Embryonic facial prominence (tissue), 1 donor: ENCODE measurements around the gene ABCC1.

ENCODE experiments used
- DNase-seq: peaks from one replicate; pipeline ENCODE4 v3.0.0-alpha.2; 2016; ENCODE audit errors: extremely low spot score

Gene ABCC1

DNA sequence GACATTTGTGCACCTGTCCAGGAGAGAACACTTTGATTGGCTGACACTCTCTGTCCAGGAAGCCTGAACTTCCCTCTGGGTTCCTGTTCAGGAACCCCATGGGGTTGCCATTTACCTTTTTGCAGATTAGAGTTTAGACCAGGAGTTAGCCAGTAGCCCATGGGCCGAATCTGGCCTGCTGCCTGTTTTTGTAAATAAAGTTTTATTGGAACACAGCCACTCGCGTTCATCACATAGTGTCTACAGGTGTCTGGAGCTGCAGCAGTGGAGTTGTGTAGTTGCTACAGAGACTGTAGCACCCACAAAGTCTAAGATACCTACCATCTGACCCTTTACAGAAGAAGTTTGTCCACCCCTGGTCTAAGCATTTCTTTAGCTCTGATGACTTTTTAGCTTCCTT, 70.9 kb downstream of the ABCC1 start:
- DNase-seq: no peak

DNA sequence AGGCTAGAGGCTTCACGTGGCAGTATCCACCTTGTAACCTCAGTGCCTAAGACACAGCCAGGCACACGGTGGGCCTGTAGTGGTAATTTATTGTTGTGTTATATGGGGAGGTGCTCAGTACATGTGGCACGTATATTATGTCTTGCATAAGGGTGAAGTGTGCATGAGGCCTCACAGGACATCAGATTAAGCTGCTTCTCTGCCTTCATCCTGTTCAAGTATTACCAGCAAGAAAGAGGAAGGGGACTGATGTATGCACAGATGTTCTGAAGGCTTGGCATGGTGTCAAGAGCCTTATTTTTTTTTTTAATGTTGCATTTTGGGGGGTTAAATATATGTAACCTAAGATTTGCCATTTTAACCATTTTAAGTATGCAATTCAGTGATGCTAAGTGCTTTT, 71.6 kb downstream of the ABCC1 start:
- no peak for DNase-seq

DNA sequence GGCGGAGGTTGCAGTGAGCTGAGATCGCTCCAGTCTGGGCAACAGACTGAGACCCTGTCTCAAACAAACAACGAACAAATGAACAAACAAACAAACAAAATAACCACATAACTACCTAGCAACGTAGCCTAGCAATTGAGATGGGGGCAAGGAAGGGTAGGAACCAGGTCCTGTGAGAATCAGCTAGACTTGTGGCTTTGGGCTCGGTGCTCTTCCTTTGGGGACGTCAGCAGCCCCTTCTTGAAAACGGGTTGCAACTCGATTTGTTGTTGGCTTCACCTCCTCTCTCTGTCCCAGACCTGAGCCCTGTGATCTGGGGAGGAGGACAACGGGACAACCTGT, 72.2 kb downstream of the ABCC1 start:
- no peak for DNase-seq

DNA sequence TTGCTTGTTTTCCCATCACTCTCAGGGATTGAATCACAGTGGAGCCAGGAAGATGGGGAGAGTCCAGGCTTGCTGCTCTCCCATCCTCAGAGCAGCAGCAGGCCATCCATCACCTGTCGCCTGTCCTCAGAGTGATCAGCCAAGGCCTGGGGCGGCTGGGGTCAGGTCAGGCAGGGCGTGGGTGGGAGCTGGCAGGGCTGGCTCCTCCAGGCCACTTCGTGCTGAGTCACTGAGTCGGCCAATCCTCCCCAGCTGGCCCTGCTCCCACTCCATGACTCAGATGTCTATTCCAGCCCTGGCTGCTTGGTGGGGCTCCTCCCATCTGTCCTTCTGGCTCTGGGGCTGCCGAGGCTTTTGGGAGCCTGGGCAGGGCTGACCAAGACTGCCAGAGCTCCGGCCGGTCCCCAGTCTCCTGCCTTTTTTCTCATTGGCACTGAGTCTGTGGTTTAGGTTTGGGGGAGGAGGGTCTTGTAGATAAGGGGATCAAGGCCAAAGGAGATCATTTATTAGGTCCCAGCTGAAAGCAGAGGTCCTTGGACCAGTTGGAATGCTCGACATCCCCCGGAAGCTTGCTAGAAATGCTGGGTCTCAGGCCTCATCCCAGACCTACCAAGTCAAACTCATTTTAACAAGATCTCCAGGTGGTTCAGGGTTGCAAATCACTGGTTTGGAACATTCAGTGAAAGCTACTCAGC, 72.7 kb downstream of the ABCC1 start:
- DNase-seq: no peak

DNA sequence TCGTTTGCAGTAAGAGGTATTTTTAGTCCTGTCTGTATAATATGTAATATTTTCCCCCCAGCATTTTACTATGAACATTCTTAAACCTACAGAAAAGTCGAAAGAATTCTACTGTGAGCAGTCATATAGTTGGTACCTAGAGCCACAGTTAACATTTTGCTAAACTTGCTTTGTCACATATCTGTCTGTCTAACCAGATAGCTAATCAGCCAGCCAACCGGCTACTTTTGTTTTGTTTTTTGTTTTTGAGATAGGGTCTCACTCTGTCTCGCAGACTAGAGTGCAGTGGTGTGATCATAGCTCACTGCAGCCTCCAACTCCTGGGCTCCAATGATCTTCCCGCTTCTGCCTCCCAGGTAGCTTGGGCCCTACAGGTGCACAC, 73.3 kb downstream of the ABCC1 start:
- DNase-seq: no peak

DNA sequence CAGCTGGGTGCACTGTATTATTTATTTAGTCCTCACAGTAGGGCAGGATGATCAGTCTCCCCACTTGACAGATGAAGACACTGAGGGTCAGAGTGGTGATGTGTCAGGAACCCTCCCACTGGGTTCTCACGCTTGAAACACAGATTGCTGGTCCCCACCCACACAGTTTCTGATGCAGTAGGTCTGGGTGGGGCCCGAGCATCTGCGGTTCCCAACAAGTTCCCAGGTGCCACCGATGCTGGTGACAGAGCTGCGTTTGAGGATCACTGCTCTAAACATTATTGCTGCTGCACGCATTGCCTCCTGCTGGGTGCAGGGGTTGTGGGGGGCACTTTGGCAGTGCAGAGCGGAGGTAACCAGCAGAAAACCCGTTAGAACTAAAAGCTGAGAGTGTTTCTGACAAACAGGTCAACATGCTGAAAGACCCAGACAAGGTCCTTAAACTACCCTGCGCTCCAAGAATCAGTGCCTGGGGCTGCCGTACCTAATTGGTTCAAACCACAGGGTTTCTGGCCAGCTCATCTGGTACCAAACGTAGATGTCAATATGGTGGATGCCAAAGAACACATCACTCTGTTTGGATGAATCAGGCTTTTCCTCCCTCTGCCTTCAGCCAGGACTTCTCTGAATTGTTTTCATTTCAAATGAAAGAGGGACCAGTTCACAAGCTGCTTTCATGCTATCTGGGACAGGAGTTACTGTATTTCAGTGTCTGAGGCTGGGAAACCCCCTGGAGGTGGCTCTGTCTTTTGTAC, 76.0 kb downstream of the ABCC1 start:
- no peak for DNase-seq

DNA sequence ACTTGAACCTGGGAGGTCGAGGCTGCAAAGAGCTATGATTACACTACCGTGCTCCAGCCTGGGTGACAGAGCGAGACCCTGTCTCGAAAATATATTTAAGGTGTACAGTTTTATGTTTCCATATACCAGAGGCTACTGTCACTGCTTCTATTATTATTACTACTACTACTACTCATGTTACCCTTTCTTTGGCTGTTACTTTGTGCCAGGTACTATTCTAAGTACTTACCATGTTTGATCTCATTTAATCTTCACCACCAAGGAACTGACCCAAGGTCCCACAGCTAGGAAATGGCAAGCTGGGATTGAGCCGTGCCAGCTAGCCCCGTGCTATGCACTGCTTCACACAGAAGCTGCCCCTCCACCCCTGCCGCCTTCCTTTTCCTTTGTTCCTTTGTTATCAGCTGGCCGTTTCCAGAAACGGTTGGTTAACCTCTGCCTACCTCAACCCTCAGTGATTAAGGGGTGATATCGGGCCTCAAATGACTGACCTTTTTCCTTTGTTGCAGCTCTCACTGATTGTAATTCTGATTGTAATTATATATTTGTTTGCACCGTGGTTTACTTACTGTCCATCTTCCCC, 78.4 kb downstream of the ABCC1 start:
- no peak for DNase-seq

DNA sequence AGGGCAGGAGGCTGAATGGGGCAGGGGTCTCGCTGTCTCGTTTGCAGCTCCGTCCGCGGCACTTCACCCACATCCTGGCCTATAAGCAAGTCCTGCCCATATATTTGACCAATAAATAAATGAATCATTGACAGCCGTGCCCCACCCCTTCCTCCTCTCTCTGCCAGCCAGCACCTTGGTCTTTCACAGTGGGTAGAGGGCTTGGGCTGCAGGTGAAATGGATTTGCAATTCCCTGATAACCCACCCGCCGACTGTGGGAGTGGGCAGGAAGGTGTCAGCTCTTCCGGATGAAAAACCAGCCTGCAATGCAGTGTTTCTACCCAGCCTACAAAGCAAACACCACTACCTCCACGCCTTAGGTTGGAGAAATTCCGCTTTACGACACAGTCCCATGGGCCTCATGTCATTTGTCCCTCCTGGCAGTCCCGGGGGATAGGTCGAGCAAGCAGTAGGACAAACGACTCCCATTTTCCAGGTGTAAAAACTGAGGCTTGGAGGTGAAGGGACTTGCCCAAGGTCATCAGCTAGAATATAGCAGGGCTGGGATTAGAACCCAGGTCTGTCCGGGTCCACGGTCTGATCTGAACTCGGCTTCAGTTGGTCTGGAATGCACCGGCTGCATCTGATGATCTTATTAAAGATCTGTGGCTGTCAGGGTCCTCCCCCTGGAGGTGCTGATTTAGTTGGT, 79.0 kb downstream of the ABCC1 start:
- no peak for DNase-seq

DNA sequence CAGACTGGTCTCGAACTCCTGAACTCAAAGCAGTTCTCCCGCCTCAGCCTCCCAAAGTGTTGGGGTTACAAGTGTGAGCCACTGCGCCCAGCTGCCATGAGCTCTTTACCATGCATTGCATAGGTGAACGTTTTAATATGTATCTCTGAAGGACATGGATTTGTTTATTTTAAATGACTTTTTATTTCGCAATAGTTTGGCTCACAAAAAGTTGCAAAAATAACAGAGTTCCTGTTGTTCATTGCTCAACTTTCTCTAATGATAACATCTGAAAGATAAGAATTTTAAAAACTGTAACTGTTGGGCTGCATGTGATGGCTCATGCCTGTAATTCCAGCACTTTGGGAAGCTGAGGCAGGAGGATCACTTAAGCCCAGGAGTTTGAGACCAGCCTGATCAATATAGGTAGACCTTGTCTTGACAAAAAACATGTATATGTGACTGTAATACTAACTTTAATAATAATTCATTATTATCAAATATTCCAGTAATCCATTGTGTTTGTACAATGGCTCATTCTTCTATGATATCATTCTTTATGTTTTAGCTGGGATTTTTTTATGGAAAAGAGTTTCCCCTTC, 80.1 kb downstream of the ABCC1 start:
- no peak for DNase-seq

DNA sequence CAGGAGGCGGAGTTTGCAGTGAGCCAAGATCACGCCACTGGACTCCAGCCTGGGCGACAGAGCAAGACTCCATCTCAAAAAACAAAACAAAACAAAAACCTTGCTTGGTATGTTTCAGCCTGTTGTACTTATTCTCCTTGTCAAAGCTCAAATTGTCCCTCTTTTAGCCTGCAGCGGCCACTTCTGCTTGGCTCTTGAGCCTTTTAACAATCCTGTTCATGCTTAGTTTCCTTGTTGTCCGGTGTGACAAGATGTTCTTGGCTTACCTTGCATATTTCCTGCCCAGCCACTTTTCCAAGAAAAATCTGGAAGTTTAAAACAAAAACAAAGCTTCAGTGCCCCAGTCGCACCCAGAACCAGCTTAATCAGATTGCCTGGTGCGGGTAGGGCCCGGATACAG, 81.0 kb downstream of the ABCC1 start:
- no peak for DNase-seq

DNA sequence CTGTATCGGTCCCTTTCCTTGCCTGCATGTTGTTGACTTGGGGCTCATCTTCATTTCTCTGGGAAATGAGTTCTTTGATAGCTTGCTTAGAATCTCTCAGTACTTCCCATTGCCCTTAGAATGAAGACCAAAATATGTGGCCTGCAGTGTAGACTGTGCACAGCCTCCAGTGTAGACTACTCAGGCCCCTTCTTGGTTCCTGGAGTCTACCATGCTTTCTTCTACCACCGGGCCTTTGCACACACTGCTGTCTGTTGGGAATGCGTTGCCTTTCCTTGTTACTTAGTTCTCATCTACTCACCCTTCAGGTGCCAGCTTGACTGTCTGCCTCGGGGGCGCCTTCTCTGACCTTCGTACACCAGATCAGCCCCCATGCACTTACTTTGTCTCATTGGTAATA, 82.0 kb downstream of the ABCC1 start:
- no peak for DNase-seq

DNA sequence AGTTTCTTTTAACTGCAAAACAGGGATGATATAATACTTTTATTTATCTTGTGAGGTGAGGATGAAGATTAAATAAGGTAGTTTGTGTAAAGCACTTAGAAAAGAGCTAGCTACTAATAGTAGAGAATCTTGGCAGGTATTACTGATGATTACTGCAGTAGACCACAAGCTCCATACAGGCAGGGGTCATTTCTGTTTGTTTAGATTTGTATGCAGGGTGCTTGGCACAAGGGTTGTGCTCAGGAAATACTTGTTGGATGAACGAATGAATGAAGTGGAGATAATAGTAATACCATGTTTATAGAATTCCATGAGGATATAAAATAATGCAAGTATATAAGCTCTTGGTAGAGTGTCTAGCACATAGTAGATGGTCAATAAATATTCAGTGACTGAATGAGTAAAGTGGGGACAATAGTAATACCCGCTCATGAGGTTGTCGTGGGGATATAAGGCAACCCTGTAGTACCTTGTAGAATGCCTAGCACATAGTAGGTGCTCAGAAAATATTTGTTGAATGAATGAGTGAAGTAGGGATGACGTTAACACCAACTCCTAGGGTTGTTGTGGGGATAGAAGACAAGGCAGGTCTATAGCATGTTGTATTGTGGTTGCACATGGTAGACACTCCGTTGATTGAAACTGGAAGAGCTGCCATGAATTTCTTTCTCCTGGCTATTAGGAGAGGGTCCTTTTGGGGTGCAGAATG, 83.0 kb downstream of the ABCC1 start:
- DNase-seq: no peak

DNA sequence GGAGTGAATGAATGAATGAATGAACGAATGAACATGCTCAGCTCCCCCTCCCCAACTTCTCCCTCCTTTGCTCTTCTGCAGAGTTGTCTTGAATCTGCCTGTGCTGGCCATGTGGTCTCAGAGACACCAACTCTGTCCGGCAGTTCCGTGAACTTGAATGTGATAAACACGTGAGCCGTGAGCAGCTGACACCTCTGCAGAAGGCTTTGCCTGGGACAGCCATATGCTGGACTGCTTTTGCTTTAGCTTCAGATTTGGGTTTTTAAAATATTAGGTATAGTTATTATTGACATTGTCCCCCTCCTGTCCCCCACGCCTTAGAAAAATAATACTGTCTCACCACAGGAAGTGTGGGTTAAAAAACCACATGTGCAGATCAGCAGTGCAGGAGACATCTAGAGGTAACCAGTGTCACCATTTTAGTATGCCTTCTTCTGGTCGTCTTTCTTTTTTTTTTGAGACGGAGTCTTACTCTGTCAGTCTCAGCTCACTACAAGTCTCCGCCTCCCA, 83.8 kb downstream of the ABCC1 start:
- no peak for DNase-seq

DNA sequence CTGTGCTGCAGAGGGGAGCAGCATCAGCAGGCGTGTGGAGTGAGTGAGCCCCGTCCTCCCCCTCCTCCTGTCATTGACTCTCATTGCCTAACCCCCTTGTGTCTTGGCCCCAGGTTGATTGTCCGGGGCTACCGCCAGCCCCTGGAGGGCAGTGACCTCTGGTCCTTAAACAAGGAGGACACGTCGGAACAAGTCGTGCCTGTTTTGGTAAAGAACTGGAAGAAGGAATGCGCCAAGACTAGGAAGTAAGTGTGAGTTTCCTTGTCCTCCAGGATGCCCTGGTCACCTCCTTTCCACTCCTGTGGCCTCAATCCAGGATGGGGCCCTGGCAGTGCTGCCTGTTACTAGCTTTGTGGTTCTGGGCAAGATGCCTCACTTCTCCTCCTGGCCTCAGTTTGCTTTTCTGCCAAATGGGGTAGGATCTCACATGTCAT, 87.0 kb downstream of the ABCC1 start:
- DNase-seq: no peak

DNA sequence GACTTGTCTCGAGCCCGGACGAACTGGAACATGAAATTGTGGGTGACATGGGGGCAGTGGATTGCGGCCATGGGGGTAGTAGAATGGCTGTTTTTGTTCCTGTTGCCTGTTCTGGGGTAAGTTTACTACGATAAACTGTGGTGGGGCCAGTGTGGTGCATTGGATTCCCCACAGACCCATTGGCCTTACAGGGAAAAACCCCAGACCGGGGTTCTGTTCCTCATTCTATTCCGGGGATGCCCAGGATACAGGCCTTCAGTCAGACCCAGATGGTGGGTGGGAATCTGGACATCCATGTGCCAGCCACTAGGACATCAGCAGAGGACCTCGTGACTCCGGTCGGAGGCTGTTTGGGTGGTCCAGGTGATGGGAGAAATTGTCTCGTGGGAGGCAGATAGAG, 88.1 kb downstream of the ABCC1 start:
- no peak for DNase-seq

DNA sequence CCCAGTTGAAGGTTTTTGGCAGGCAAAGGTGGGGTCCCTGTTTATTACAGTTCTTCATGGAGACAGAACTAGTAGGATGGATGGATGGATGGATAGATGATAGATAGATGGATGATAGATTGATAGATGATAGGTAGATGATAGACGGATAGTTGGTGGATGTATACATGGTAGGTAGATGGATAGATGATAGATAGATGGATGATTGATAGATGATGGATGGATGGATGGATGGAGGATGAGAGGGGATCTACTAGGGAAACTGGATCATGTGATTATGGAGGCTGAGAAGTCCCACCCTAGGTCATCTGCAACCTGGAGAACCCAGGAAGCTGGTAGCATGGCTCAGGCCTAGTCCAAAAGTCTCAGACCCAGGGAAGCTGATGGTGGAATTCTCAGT, 88.6 kb downstream of the ABCC1 start:
- DNase-seq: no peak

DNA sequence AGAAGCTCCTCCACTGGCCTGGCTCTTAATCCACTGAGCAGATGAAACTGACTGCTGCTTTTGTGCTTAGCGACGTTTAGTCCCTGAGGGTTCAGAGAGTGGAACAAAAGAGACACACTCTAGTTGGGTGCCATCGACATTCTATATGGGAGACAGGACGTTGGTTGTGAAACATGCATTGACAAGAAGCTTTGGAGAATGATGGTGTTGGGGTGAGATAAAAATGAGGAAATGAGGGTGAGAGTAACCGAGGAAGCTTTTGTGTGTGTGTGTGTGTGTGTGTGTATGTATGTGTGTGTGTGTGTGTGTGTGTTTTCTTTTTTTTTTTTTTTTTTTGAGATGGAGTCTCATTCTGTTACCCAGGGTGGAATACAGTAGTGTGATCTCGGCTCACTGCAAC, 89.5 kb downstream of the ABCC1 start:
- no peak for DNase-seq

DNA sequence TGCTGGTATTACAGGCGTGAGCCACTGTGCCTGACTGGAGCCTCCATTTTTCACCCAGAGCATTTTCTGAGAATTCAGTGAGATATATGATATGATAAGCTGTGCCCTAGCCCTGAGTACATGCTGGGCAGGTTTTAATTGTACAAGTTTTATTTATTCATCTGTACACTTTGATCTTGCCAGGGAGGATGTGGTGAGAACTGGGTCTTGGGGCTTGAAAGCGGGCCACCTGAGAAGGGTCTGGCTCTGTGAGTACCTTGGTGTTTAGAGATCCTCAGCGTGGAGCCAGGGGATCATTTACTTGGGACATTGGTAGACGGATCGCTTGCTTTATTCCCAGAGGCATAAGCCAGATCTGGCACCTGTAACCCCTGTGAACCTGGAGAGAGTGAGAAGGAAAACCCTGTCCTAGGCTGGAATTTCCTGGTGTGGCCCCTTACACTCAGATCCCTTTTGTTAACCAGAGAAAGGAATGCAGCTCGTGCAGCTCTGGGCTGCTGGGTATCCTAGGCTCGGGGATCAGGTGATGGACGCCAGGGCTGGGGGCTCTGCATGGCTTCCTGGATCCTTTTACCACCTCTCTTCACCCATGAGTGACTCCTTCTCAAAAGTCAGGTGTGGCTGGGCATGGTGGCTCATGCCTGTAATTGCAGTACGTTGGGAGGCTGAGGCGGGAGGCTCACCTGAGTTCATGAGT, 91.9 kb downstream of the ABCC1 start:
- DNase-seq: no peak

DNA sequence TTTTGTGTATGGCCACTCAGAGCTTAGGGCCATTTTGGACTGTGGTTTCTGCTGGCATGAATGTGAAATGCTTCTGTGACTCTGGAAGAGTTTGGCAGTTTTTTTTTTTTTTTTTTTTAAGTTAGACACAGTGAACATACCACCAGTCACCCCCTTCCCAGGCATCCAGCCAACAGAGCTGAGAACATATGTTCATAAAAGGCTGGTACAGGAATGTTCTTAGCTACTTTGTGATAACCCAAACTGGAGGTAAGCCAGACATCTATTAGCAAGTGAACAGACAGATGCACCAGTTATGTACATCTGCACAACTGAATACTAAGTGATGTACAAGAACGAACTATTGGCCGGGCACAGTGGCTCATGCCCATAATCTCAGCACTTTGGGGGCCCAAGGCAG, 92.7 kb downstream of the ABCC1 start:
- no peak for DNase-seq

DNA sequence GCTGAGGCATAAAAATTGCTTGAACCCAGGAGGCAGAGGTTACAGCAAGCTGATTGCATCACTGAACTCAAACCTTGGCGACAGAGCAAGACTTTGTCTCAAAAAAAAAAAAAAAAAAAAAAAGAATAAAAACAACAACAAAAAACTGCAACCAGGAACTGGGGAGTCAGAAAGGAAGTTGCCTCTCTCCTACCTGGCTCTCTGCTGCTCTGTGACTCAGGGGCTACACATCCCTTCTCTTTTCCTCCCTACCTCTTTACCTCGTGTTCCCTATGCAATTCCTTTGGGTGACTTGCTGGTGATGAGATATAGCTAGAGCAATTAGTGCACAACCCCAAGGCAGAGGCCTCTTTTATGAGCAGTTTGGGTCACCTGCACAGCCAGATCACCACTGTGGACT, 95.9 kb downstream of the ABCC1 start:
- no peak for DNase-seq

DNA sequence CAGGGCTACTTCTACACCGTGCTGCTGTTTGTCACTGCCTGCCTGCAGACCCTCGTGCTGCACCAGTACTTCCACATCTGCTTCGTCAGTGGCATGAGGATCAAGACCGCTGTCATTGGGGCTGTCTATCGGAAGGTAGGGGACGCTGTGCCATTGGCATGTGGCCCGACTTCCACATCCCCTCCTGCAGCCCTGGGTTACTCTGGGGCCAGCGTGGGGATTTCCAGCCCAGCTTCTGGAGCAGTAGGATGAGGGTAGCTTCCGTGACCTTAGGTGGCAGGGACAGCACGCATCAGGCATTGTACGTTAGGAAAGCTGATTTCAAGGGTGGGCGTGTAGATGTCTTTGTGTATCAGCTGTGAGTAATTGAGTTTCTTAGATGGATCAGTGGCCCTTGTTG, 96.5 kb downstream of the ABCC1 start:
- no peak for DNase-seq
